IPS-20b (cell line): Measurements from ENCODE around the gene TRMT5.

Experiments
- H3K27ac ChIP-seq: one replicate; pipeline ENCODE4 v1.5.1; 2013; ENCODE audit warnings: low read length
- H3K27me3 ChIP-seq: 2 replicates; pipeline ENCODE4 v1.6.1; 2013; ENCODE audit warnings: mild to moderate bottlenecking, low read length, inconsistent platforms; ENCODE audit not compliant: insufficient read depth
- H3K36me3 ChIP-seq: 2 replicates; pipeline ENCODE4 v1.6.1; 2013; ENCODE audit warnings: low read depth, mild to moderate bottlenecking, inconsistent platforms, low read length, moderate library complexity; ENCODE audit not compliant: insufficient read depth
- H3K4me1 ChIP-seq: 2 replicates; pipeline ENCODE4 v1.6.1; 2013; ENCODE audit warnings: mild to moderate bottlenecking, control low read depth, inconsistent platforms, low read length, moderate library complexity; ENCODE audit not compliant: insufficient read depth
- H3K4me3 ChIP-seq: 2 replicates; pipeline ENCODE4 v1.5.1; 2013; ENCODE audit warnings: mild to moderate bottlenecking, low read length, inconsistent platforms
- H3K9ac ChIP-seq: 2 replicates; pipeline ENCODE4 v1.6.1; 2013; ENCODE audit warnings: low read depth, mild to moderate bottlenecking, inconsistent platforms, low read length, moderate library complexity
- H3K9me3 ChIP-seq: 2 replicates; pipeline ENCODE4 v1.6.1; 2013; ENCODE audit warnings: mild to moderate bottlenecking, low read depth, low read length, inconsistent platforms; ENCODE audit not compliant: insufficient read depth

TRMT5 gene

DNA sequence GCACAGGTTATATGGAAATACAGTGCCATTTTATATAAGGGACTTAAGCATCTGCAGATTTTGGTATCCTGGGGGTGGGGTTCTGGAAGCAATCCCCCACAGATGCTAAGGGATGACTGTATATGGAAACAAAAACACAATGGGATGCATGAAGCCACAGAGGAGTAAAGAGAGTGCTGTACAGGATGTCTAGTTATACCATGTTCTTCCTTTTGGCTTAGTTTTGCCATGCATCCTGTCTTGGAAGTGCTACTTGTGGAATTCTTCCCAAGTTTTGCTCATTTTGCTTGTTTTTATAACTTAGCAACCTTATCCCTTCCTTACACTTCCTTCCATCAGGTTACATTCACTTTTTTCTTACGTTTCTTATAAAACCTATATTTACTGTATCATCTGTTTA, 55.6 kb downstream of the TRMT5 start:
- H3K4me3 ChIP-seq, result no peak overlapping the region

DNA sequence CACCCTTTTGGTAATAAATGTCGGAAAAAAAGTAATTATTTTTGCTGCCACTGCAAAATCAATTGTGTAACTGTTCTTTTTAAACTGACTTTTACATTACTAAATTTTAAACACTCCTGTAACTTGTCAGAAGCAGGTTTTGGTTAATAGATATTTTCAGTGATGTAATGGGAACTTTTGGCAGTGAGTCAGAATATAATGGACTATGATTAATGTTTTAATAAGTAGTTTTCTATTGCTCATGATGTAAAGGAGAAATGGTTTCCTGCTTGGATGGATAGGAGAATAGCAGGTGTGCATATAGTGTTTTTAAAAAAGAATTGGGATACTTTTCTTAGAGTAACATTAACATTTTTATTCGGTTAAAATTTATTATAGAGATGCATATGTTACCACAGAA, 58.8 kb downstream of the TRMT5 start:
- H3K36me3 ChIP-seq, result no peaks in the 10 kb centered on the region
- no peaks in the 10 kb centered on the region for H3K4me1 ChIP-seq
- H3K9ac ChIP-seq, result no peak overlapping the region
- H3K9me3 ChIP-seq, result no peaks in the 10 kb centered on the region
- no peaks in the 10 kb centered on the region for H3K27me3 ChIP-seq
- H3K27ac ChIP-seq, result no peak overlapping the region
- H3K4me3 ChIP-seq, result no peak overlapping the region

More for the DNA sequence above, 55.6 kb downstream of the TRMT5 start:
- no peaks in the 10 kb centered on the region for H3K9me3 ChIP-seq
- no peak overlapping the region for H3K9ac ChIP-seq
- H3K4me1 ChIP-seq, result no peaks in the 10 kb centered on the region
- H3K36me3 ChIP-seq, result no peaks in the 10 kb centered on the region
- H3K27me3 ChIP-seq, result no peaks in the 10 kb centered on the region
- H3K27ac ChIP-seq, result no peak overlapping the region
